Subcutaneous adipose tissue (tissue), 4 donors: Measurements from ENCODE around the gene ITM2A. TPM values are rescaled to one million over a fixed set of nuclear protein-coding genes. Genes with fewer than 3 reads are reported as not detected.

Experiments used
- CTCF ChIP-seq: fragments of 450-650 bp; IDR thresholded peaks from one replicate; pipeline ENCODE4 v1.5.1; 2016; ENCODE audit warnings: low read depth, mild to moderate bottlenecking, control low read depth, antibody characterized with exemption, moderate library complexity
- total RNA-seq, 4 donors: library from RNA; depleted of rRNA; stranded (reverse); fragments of >200 nt; gene quantifications; one replicate each; pipeline ENCODE4 v1.1.0, GENCODE V29; 2016

The ITM2A gene
- 100 to 1,000 TPM in 1 of 4 donors, 10 to 100 TPM in 3; 40.1 to 110 (median 67.4) TPM for total RNA-seq

- TF ChIP-seq CTCF: no peak
Measured at GRCh38 chrX:79366873-79367749, at the start of gene ITM2A. Gene ITM2A (minus strand): TSS chrX:79367334. CDS start chrX:79367215, 119 bp downstream.

GRCh38 chrX:79415056-79415455, 47.9 kb upstream of the ITM2A start:
- TF ChIP-seq CTCF: no peak

- TF ChIP-seq CTCF: no peak
Measured at GRCh38 chrX:79413963-79414362, 46.8 kb upstream of the ITM2A start.

- TF ChIP-seq CTCF: no peak
Measured at GRCh38 chrX:79412972-79413371, 45.8 kb upstream of the ITM2A start.

- TF ChIP-seq CTCF: no peak
Measured at GRCh38 chrX:79412166-79412565, 45.0 kb upstream of the ITM2A start.

- TF ChIP-seq CTCF: no peak
Measured at GRCh38 chrX:79409657-79410056, 42.5 kb upstream of the ITM2A start.

- TF ChIP-seq CTCF: no peak
Measured at GRCh38 chrX:79408623-79409322, 41.6 kb upstream of the ITM2A start.
